Neural crest cell (in vitro differentiated cells): ENCODE data around the gene NFIA. TPM values are rescaled to one million over a fixed set of nuclear protein-coding genes. Genes with fewer than 3 reads are reported as not detected.

Experiments used
- DNase-seq: peaks from one replicate; pipeline ENCODE4 v3.0.0; 2021; ENCODE audit warnings: low read depth, mixed read lengths, low spot score
- H3K27ac Mint-ChIP-seq: one replicate; pipeline ENCODE4 v1.8.0; 2021; ENCODE audit warnings: mild to moderate bottlenecking, mixed read lengths; ENCODE audit not compliant: unreplicated experiment
- H3K27me3 Mint-ChIP-seq: 2 replicates; pipeline ENCODE4 v1.8.0; 2021; ENCODE audit warnings: low read depth, mild to moderate bottlenecking, mixed read lengths
- H3K36me3 Mint-ChIP-seq: 2 replicates; pipeline ENCODE4 v1.8.0; 2021; ENCODE audit warnings: low read depth, mild to moderate bottlenecking, mixed read lengths
- H3K4me1 Mint-ChIP-seq: 2 replicates; pipeline ENCODE4 v1.8.0; 2021; ENCODE audit warnings: mixed read lengths
- H3K4me3 Mint-ChIP-seq: one replicate; pipeline ENCODE4 v1.8.0; 2021; ENCODE audit warnings: mild to moderate bottlenecking, mixed read lengths
- H3K9me3 Mint-ChIP-seq: 2 replicates; pipeline ENCODE4 v1.8.0; 2021; ENCODE audit warnings: mixed read lengths
- total RNA-seq: library from RNA; stranded (reverse); gene quantifications from 2 replicates; pipeline ENCODE4 v1.2.1, GENCODE V29; 2021
- TF ChIP-seq, protein P1 (sequence below): fragments of 200-600 bp; sonication (generic); conservative IDR thresholded peaks from 2 replicates; pipeline ENCODE4 v1.5.0; 2021; ENCODE audit warnings: antibody characterized with exemption, mild to moderate bottlenecking

Gene NFIA
- total RNA-seq, 1 donor from 2014 or later = 3.4 TPM

DNA sequence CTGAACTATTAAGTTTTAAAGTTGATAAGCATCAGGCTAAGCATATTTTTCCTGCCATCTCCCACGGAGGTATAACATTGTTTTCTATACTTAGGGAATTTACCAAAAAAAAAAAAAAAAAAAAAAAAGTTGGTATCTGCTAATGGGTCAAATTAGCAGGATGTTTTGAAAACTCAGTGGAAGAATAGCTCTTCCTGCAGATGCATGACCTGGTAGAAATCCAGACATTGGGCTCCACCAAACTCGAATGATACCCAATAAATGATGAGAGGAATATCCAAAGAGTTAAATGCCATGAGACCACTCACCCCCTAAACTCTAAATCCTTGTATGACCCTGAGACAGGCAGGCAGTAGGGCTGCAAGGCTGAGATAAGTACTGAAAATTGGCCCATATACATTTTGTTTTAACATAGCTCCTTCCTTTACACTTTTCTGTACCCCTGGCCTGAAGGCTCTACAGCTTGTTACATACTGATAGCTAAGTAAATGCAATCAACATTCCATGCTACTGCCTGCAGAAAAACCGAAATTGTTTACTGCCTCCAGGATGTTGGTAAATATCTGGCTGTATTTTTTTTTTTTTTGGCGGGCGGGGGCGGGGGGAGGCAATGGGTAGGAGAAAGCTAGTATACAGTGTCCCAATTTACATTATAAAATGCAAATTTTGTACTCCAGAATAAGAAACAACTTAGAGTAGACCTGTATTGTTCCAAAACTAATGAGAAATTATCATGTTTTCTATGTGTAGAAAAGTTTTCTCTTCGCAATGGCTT, 57.6 kb downstream of the NFIA start:
- no peak overlapping the region for H3K27ac Mint-ChIP-seq
- H3K36me3 Mint-ChIP-seq = no peaks in the 10 kb centered on the region
- no peaks in the 10 kb centered on the region for H3K4me1 Mint-ChIP-seq
- TF ChIP-seq, protein P1, sequence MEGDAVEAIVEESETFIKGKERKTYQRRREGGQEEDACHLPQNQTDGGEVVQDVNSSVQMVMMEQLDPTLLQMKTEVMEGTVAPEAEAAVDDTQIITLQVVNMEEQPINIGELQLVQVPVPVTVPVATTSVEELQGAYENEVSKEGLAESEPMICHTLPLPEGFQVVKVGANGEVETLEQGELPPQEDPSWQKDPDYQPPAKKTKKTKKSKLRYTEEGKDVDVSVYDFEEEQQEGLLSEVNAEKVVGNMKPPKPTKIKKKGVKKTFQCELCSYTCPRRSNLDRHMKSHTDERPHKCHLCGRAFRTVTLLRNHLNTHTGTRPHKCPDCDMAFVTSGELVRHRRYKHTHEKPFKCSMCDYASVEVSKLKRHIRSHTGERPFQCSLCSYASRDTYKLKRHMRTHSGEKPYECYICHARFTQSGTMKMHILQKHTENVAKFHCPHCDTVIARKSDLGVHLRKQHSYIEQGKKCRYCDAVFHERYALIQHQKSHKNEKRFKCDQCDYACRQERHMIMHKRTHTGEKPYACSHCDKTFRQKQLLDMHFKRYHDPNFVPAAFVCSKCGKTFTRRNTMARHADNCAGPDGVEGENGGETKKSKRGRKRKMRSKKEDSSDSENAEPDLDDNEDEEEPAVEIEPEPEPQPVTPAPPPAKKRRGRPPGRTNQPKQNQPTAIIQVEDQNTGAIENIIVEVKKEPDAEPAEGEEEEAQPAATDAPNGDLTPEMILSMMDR = no peak
- no peak overlapping the region for H3K4me3 Mint-ChIP-seq
- H3K9me3 Mint-ChIP-seq = no peaks in the 10 kb centered on the region
- DNase-seq = no peak
- H3K27me3 Mint-ChIP-seq = no peaks in the 10 kb centered on the region

DNA sequence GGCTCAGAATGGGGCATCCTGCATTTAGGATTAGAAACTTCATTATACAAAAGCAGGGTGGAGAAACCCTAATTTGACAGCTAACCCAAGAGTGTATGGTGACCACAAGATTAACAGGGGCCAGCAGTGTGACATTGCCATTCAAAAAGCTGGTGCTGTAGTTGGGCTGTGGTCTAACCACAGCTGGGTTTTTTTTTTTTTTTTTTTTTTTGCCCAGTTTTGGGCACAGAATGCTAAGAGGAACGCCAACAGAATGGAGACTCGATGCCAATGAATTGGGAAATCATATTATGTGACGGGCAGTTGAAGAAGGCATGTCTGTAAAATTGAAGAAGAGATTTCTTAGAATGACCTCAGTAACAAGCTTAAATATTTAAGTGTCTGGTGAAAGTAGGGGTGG, 58.4 kb downstream of the NFIA start:
- Mint-ChIP-seq H3K9me3 (no peaks in the 10 kb centered on the region), H3K4me3 (no peak overlapping the region), H3K27ac (no peak overlapping the region), H3K36me3 (no peaks in the 10 kb centered on the region), H3K27me3 (no peaks in the 10 kb centered on the region), H3K4me1 (no peaks in the 10 kb centered on the region)
- no peak for DNase-seq
- TF ChIP-seq, protein P1 = no peak

DNA sequence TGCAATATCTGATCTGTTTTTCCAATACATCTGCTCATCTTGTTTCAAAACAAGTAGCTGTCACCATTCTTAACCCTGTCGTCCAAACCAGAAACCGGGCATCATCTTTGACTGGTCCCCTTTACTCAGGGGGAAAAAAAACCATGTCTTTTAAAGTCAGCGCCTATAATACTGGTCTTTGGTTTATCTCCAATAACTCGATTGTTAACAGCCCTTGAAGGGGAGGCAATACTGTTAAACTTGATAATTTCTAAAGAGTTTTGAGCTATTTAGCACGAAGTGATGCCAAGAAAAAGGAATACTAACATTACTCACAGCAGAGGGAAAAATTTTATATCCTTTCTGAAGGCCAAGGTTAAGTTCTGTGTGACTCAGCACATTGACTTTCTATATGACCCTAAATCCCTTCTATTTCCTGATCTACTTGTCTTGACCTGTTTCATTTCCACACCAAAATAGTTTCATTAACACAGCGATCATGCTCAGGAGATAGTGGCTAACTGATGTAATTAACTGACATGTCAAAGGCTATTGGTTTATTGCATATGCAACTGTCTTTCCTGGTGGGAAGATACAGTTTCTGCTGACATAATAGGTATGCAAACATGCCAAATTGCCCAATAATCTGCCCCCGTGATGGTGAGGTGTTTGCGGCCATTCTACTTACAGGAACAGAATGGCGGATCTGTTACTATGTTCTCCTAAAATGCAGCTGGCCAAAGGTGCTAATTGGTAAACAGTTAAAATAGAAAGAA, 59.1 kb downstream of the NFIA start:
- TF ChIP-seq, protein P1 = no peak
- Mint-ChIP-seq H3K27ac (no peak overlapping the region), H3K27me3 (no peaks in the 10 kb centered on the region), H3K9me3 (no peaks in the 10 kb centered on the region), H3K4me3 (no peak overlapping the region), H3K4me1 (no peaks in the 10 kb centered on the region), H3K36me3 (no peaks in the 10 kb centered on the region)
- DNase-seq = no peak

DNA sequence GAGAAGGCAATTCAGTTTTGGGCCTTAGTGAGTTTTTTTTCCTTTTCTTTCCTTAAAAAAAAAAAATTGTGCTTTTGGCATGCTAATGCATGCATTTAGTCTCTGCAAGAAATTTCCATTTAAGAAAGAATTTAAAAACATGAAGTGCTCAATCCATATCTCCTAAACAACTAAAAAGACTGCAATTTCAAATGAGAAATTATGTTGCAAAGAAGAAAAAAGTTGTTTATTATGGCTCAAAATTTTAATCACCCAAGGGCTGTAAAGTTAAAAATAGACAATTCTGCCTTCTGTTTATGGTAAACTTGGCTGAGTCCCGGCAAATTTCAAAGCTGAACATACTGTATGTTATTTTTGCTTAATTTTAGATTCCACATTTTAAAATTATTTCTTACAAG, 59.7 kb downstream of the NFIA start:
- DNase-seq = no peak
- Mint-ChIP-seq H3K27me3 (no peaks in the 10 kb centered on the region), H3K4me1 (no peaks in the 10 kb centered on the region), H3K36me3 (no peaks in the 10 kb centered on the region), H3K27ac (no peak overlapping the region), H3K4me3 (no peak overlapping the region), H3K9me3 (no peaks in the 10 kb centered on the region)
- TF ChIP-seq, protein P1 = no peak

DNA sequence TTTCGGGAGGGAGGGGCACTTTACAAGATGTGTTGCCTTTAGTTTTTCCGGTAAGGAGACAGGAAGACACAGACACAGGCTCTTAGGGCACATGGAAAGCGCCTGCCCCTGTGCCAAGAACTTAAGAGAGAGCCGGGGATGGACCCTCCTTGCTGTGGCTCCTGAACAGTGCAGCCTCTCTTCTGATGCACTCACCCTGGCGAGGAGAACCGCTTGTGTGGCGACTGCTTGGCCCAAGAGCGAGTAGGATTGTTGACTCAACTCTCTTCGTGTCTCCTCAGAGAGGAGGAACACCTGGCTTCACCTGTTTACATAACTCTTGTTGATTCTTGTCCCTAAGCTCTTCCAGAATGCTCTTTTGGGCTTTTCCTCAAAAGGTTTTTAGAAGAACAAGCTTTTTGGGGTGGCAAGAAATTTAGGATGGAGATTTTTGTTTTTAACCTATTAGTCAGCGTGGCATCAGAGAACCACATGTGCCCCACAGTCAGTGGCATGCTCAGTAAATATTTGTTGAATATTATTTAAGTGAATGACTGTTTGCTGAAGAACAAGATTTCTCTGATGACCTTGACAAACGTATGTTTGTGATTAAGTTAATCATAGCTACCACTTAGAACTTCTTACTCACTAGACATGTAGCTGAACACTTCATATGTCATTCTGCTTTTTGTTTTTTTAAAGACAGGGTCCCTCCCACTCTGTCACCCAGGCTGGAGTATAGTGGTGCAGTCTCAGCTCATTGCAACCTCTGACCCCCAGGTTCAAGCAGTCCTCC, 60.6 kb downstream of the NFIA start:
- no peaks in the 10 kb centered on the region for H3K36me3 Mint-ChIP-seq
- H3K4me1 Mint-ChIP-seq = no peaks in the 10 kb centered on the region
- no peaks in the 10 kb centered on the region for H3K27me3 Mint-ChIP-seq
- H3K27ac Mint-ChIP-seq = no peak overlapping the region
- no peaks in the 10 kb centered on the region for H3K9me3 Mint-ChIP-seq
- no peak for DNase-seq
- no peak overlapping the region for H3K4me3 Mint-ChIP-seq
- TF ChIP-seq, protein P1 = no peak
